PFSK-1 (cell line): ENCODE data around the gene IDH3G.

Experiments
- FOXP2 ChIP-seq: optimal IDR thresholded peaks from 2 replicates; pipeline ENCODE3; 2011; ENCODE audit warnings: borderline replicate concordance, control low read depth, inconsistent platforms; ENCODE audit not compliant: insufficient read depth; ENCODE audit errors: extremely low read length, extremely low read depth
- POLR2AphosphoS5 ChIP-seq: IDR thresholded peaks from 2 replicates; pipeline ENCODE4 v1.6.1; 2012; ENCODE audit warnings: low read depth, mild to moderate bottlenecking, control low read depth, low read length, moderate library complexity
- SIN3A ChIP-seq: IDR thresholded peaks from 2 replicates; pipeline ENCODE4 v1.6.1; 2012; ENCODE audit warnings: mild to moderate bottlenecking, low read length, moderate library complexity, borderline replicate concordance; ENCODE audit not compliant: insufficient read depth
- TAF1 ChIP-seq: IDR thresholded peaks from 2 replicates; pipeline ENCODE4 v1.6.1; 2012; ENCODE audit warnings: low read length, control low read depth, borderline replicate concordance; ENCODE audit not compliant: insufficient read depth
- TF ChIP-seq, protein P1 (sequence below), 2 experiments: IDR thresholded peaks; 2 replicates each; pipeline versions ENCODE4 v1.6.1 to v1.8.0; 2011 to 2012; ENCODE audit warnings: low read depth in 2 of 2, low read length in 2 of 2, control low read depth in 1 of 2, inconsistent platforms in 1 of 2, mild to moderate bottlenecking in 1 of 2, moderate library complexity in 1 of 2; ENCODE audit not compliant: insufficient read depth in 1 of 2

IDH3G gene

GRCh38 chrX:153821066-153821465 lies 26.9 kb upstream of the IDH3G start:
- TF ChIP-seq POLR2AphosphoS5: no peak
- no peak for TF ChIP-seq SIN3A
- TF ChIP-seq, protein P1, sequence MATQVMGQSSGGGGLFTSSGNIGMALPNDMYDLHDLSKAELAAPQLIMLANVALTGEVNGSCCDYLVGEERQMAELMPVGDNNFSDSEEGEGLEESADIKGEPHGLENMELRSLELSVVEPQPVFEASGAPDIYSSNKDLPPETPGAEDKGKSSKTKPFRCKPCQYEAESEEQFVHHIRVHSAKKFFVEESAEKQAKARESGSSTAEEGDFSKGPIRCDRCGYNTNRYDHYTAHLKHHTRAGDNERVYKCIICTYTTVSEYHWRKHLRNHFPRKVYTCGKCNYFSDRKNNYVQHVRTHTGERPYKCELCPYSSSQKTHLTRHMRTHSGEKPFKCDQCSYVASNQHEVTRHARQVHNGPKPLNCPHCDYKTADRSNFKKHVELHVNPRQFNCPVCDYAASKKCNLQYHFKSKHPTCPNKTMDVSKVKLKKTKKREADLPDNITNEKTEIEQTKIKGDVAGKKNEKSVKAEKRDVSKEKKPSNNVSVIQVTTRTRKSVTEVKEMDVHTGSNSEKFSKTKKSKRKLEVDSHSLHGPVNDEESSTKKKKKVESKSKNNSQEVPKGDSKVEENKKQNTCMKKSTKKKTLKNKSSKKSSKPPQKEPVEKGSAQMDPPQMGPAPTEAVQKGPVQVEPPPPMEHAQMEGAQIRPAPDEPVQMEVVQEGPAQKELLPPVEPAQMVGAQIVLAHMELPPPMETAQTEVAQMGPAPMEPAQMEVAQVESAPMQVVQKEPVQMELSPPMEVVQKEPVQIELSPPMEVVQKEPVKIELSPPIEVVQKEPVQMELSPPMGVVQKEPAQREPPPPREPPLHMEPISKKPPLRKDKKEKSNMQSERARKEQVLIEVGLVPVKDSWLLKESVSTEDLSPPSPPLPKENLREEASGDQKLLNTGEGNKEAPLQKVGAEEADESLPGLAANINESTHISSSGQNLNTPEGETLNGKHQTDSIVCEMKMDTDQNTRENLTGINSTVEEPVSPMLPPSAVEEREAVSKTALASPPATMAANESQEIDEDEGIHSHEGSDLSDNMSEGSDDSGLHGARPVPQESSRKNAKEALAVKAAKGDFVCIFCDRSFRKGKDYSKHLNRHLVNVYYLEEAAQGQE (IDR thresholded peaks at IDR 0.05; ENCODE audit: insufficient read depth in 1 of 2, low read depth in 2 of 2, low read length in 2 of 2): no peak
- no peak for TF ChIP-seq FOXP2
- no peak for TF ChIP-seq TAF1

DNA sequence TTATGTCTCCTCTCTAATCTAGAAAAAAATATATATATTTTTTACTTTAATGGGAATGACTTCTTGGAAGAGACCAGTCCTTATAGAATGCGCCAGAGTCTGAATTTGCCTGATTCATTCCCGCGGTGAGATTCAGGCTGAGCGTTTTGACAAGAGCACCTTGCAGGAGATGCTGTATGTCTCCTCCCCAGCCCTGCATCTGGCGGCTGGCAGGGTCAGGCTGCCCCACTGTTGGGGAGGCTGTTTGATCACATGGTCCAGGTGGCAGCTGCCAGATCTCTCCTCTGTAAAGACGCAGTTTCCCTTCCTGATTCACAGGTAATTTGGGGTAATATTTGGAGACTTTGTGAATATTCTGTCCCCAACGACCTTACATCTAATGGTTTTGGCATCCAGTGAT lies 26.4 kb upstream of the IDH3G start:
- TF ChIP-seq FOXP2: no peak
- TF ChIP-seq SIN3A: no peak
- no peak for TF ChIP-seq POLR2AphosphoS5
- no peak for TF ChIP-seq TAF1
- TF ChIP-seq, protein P1 (IDR thresholded peaks at IDR 0.05; ENCODE audit: insufficient read depth in 1 of 2, low read depth in 2 of 2, low read length in 2 of 2): no peak

DNA sequence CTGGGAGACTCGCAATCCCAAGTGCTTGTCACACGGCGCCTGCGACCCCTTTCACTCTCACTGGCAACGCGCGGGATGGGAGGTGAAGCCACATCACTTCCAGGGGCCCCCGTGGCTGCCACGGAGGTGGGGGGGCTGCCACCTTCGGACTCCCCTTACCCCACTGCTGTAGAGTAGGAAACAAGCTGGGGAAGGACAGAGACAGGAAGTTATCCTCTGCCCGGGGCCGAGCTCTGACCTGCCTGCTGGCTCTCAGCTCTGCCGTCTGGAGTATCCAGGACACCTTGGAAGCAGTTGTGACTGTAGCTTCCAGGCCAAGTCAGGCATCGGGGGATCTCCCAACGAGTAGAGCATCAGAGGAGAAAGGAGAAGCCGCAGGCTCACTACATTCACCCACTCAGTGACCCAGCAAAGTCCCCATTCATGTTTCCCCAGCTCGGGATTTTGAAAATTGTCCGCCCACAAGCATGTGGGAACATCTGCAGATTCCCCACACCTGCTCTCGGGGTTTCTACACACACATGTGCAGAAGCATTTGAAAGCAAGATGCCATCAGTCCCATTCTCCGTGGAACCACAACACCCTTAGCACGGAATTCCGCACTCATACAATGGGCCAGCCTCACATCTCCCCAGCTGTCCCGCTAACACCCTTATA lies 25.3 kb upstream of the IDH3G start:
- no peak for TF ChIP-seq TAF1
- TF ChIP-seq FOXP2: no peak
- TF ChIP-seq POLR2AphosphoS5: no peak
- TF ChIP-seq SIN3A: no peak
- TF ChIP-seq, protein P1 (IDR thresholded peaks at IDR 0.05; ENCODE audit: insufficient read depth in 1 of 2, low read depth in 2 of 2, low read length in 2 of 2): no peak

DNA sequence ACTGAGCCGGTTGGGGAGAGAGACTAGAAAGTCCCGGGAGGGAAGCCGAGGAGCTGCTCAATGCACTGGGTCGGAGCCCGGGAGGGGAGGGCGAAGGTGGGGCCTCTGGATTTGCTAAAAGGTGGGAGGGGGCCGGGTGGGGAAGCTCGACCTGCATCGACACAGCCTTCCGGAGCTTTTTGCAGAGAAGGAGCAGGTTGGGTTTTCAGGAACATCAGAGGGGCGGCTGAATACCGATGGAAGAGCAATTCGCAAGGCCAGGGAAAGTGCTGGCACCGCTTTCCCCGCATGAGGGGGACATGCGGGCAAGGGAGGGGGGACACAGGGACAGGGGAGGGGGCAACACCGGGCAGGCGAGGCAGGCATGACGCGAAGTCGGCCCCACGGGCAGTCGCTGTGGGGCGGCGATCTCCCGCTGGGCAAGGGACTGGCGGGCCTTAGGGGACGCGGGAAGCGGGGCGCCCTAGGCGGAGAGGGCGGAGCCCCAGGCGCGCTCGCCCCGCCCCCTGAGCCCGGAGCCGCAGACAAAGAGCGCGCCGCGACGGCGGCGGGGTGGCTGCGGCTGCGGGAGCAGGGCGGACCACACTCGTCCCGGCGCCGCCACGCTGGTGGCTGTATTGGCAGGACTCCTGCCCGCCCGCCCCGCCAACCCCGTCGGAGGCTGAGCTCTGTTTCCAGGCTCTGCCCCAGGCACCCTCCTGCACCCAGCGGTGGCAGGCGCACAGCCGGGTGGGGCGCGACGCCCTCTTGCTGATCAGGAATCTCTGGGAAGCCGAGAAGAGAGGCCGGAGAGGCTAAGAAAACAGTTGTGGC lies 24.6 kb upstream of the IDH3G start:
- TF ChIP-seq POLR2AphosphoS5: no peak
- TF ChIP-seq, protein P1 (IDR thresholded peaks at IDR 0.05; ENCODE audit: insufficient read depth in 1 of 2, low read depth in 2 of 2, low read length in 2 of 2): no peak
- no peak for TF ChIP-seq TAF1
- TF ChIP-seq FOXP2: no peak
- TF ChIP-seq SIN3A: no peak
